Caco-2 (cell line): ENCODE measurements around the gene CHRD. TPM values are rescaled to one million over a fixed set of nuclear protein-coding genes. Genes with fewer than 3 reads are reported as not detected.

Source experiments
- BruUV-seq: library from RNA; stranded (reverse); fragments of 400-500 nt; replicated peaks from 2 replicates; lab custom pipeline; 2021; lab: Mats Ljungman, UMichigan
- CTCF ChIA-PET: fragments of 300-600 bp; sonication (Branson Sonifier 250); formaldehyde crosslinking; loops from one replicate; lab custom pipeline; 2022; ENCODE audit warnings: antibody characterized with exemption; lab: Charles Lee
- POLR2A ChIA-PET: fragments of 300-600 bp; sonication (Branson Sonifier 250); formaldehyde crosslinking; loops from one replicate; lab custom pipeline; 2022; ENCODE audit warnings: antibody characterized with exemption; lab: Charles Lee
- DNase-seq, 2 experiments: peaks; one replicate each; pipeline versions ENCODE4 v3.0.0 to v3.0.0-alpha.2; 2020 to 2022
- H3K27me3 ChIP-seq: replicated peaks from 2 replicates; pipeline ENCODE4 v1.6.0; 2011; ENCODE audit warnings: low read length; ENCODE audit not compliant: control insufficient read depth, insufficient read depth
- H3K36me3 ChIP-seq: 2 replicates; pipeline ENCODE4 v1.5.1; 2011; ENCODE audit warnings: low read length; ENCODE audit not compliant: control insufficient read depth, insufficient read depth
- H3K4me1 ChIP-seq: fragments of 250-450 bp; sonication (Bioruptor Pico); 2 replicates; pipeline ENCODE4 v1.5.1; 2020; ENCODE audit warnings: mild to moderate bottlenecking
- H3K4me3 ChIP-seq: 2 replicates; pipeline ENCODE4 v1.5.1; 2011; ENCODE audit warnings: low read depth, mild to moderate bottlenecking, control low read depth, low read length
- H3K9me3 ChIP-seq: fragments of 250-450 bp; sonication (Bioruptor Pico); 2 replicates; pipeline ENCODE4 v1.5.1; 2020; ENCODE audit warnings: mild to moderate bottlenecking, moderate library complexity
- H3K27ac Mint-ChIP-seq: one replicate; pipeline ENCODE4 v1.8.0; 2022; ENCODE audit warnings: mixed read lengths; ENCODE audit not compliant: unreplicated experiment
- H3K27me3 Mint-ChIP-seq: one replicate; pipeline ENCODE4 v1.8.0; 2022; ENCODE audit warnings: mixed read lengths; ENCODE audit not compliant: insufficient read depth, unreplicated experiment
- H3K36me3 Mint-ChIP-seq: one replicate; pipeline ENCODE4 v1.8.0; 2022; ENCODE audit warnings: mild to moderate bottlenecking, mixed read lengths; ENCODE audit not compliant: insufficient read depth, unreplicated experiment
- H3K4me1 Mint-ChIP-seq: one replicate; pipeline ENCODE4 v1.8.0; 2022; ENCODE audit warnings: low read depth, mixed read lengths; ENCODE audit not compliant: unreplicated experiment
- H3K4me3 Mint-ChIP-seq: one replicate; pipeline ENCODE4 v1.8.0; 2022; ENCODE audit warnings: mild to moderate bottlenecking, moderate library complexity, mixed read lengths; ENCODE audit not compliant: unreplicated experiment
- H3K9me3 Mint-ChIP-seq: one replicate; pipeline ENCODE4 v1.8.0; 2022; ENCODE audit warnings: mixed read lengths; ENCODE audit not compliant: unreplicated experiment
- intact Hi-C: fragments of 100-400 bp; cut with micrococcal nuclease; formaldehyde crosslinking; loops from one replicate; pipeline ENCODE4 v1.10.0; 2022; ENCODE audit not compliant: unreplicated experiment
- total RNA-seq: library from RNA; stranded (reverse); gene quantifications from 2 replicates; pipeline ENCODE4 v1.2.3, GENCODE V29; 2022
- TF ChIP-seq, protein P1 (sequence below), 2 experiments: fragments of 200-600 bp in 1 of 2; IDR thresholded peaks; 1 replicate in 1 of 2; 2 replicates in 1 of 2; pipeline versions ENCODE4 v1.5.1 to v1.8.0; 2011 to 2022; ENCODE audit warnings: antibody characterized with exemption in 1 of 2, control low read depth in 1 of 2, inconsistent platforms in 1 of 2, low read depth in 1 of 2, low read length in 1 of 2, mild to moderate bottlenecking in 1 of 2, moderate library complexity in 1 of 2; ENCODE audit not compliant: insufficient read depth in 1 of 2, severe bottlenecking in 1 of 2, unreplicated experiment in 1 of 2

Gene CHRD
- total RNA-seq, 1 experiment from 2014 or later = 6.4 TPM

- H3K9me3 ChIP-seq = no peaks in the 10 kb centered on the region
- no peak overlapping the region for H3K4me3 ChIP-seq
- no peak overlapping the region for H3K4me3 Mint-ChIP-seq
- H3K9me3 Mint-ChIP-seq = no peaks in the 10 kb centered on the region
- no TSS peak for BruUV-seq
- no peaks in the 10 kb centered on the region for H3K27me3 ChIP-seq
- TF ChIP-seq, protein P1, sequence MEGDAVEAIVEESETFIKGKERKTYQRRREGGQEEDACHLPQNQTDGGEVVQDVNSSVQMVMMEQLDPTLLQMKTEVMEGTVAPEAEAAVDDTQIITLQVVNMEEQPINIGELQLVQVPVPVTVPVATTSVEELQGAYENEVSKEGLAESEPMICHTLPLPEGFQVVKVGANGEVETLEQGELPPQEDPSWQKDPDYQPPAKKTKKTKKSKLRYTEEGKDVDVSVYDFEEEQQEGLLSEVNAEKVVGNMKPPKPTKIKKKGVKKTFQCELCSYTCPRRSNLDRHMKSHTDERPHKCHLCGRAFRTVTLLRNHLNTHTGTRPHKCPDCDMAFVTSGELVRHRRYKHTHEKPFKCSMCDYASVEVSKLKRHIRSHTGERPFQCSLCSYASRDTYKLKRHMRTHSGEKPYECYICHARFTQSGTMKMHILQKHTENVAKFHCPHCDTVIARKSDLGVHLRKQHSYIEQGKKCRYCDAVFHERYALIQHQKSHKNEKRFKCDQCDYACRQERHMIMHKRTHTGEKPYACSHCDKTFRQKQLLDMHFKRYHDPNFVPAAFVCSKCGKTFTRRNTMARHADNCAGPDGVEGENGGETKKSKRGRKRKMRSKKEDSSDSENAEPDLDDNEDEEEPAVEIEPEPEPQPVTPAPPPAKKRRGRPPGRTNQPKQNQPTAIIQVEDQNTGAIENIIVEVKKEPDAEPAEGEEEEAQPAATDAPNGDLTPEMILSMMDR (IDR thresholded peaks at IDR 0.05; ENCODE audit: insufficient read depth in 1 of 2, low read depth in 1 of 2, low read length in 1 of 2, severe bottlenecking in 1 of 2, unreplicated experiment in 1 of 2) = peak; percentile 51 to 74
- ChIA-PET CTCF (interaction anchor here (0.6 to 1.1 kb wide), 4 partner anchors 10 to 156 kb away, joined by 3 to 4 read pairs (median 3); no protein-coding TSS in a partner anchor), POLR2A (interaction anchor here (0.9 to 1.0 kb wide), 2 partner anchors 16 to 17 kb away, joined by 3 to 4 read pairs; partner anchors contain the start of genes CLCN2 and POLR2H)
- intact Hi-C loops = loop anchor here (1.0 kb wide), 2 partner anchors 16 to 199 kb away; partner anchors contain the start of genes CLCN2 and POLR2H
- H3K36me3 Mint-ChIP-seq = peaks cover 16% of the 10 kb centered on the region
- peak; percentile 65 to 70 for DNase-seq
- H3K4me1 Mint-ChIP-seq = peaks cover 8% of the 10 kb centered on the region
- no peaks in the 10 kb centered on the region for H3K27me3 Mint-ChIP-seq
- H3K36me3 ChIP-seq = no peaks in the 10 kb centered on the region
- H3K4me1 ChIP-seq = no peaks in the 10 kb centered on the region
- peak overlapping the region; percentile 12 for H3K27ac Mint-ChIP-seq
Observed at GRCh38 chr3:184345317-184346144, 34.3 kb upstream of the CHRD start.

DNA sequence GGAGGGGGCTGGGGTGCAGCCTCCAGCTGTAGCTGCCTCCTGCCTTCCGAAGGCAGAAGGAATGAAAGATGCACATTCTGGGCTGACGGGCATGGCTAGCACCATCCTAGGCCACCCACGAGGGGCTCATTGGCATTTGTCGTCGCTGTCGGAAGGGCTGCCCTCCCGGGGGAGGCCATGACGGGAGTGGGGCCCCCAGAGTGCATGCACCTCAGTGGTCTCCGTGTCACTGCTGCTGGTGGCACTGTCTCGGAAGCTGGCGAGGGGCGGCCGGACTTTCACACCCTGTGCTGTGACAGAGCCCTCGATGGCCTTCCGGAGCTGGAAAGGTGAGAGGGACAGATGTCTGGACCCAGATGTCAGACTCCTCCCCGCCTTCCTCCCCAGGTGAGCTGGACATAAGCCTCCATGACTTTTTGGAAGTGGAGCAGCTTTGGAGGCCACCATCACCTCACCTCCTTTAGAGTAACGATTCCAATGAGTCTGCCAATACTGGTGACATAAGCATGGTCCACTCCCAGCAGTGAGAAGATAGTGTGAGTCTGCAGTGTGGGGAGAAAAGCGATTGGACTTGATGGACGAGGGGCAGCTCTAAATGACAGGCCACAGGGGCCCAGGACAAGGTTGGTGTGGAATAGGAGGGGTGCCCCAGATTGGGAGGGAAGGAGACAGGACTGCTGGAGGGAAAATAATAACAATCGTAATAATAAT is 33.2 kb upstream of the CHRD start:
- ChIA-PET POLR2A (interaction anchor here (0.7 kb wide), 1 partner anchor 15 kb away, joined by 4 read pairs; no protein-coding TSS in a partner anchor), CTCF (interaction anchor here (1.0 kb wide), 1 partner anchor 51 kb away, joined by 3 read pairs; no protein-coding TSS in a partner anchor)
- no peak overlapping the region for H3K4me3 Mint-ChIP-seq
- no peak overlapping the region for H3K27ac Mint-ChIP-seq
- no peaks in the 10 kb centered on the region for H3K9me3 ChIP-seq
- H3K36me3 ChIP-seq = no peaks in the 10 kb centered on the region
- no peaks in the 10 kb centered on the region for H3K9me3 Mint-ChIP-seq
- peaks cover 8% of the 10 kb centered on the region for H3K4me1 Mint-ChIP-seq
- intact Hi-C loops = no loop called here
- no peaks in the 10 kb centered on the region for H3K27me3 ChIP-seq
- TF ChIP-seq, protein P1 (IDR thresholded peaks at IDR 0.05; ENCODE audit: insufficient read depth in 1 of 2, low read depth in 1 of 2, low read length in 1 of 2, severe bottlenecking in 1 of 2, unreplicated experiment in 1 of 2) = no peak
- H3K27me3 Mint-ChIP-seq = no peaks in the 10 kb centered on the region
- H3K4me3 ChIP-seq = no peak overlapping the region
- BruUV-seq = no TSS peak
- no peak for DNase-seq
- H3K4me1 ChIP-seq = no peaks in the 10 kb centered on the region
- peaks cover 24% of the 10 kb centered on the region for H3K36me3 Mint-ChIP-seq
